Activated T-cell treated with anti-CD3 and anti-CD28 coated beads, Interleukin-2, amount 50 U/mL, for 24 hours (primary cell): ENCODE results near the gene PACC1.

Source experiments
- DNase-seq: peaks from one replicate; pipeline ENCODE4 v3.0.0-alpha.2; 2020
- H3K27ac Mint-ChIP-seq: 2 replicates; pipeline ENCODE4 v1.8.0; 2020; ENCODE audit warnings: mild to moderate bottlenecking, mixed read lengths
- H3K27me3 Mint-ChIP-seq: 2 replicates; pipeline ENCODE4 v1.8.0; 2020; ENCODE audit warnings: mixed read lengths
- H3K36me3 Mint-ChIP-seq: 2 replicates; pipeline ENCODE4 v1.8.0; 2020; ENCODE audit warnings: low read depth, mixed read lengths
- H3K4me1 Mint-ChIP-seq: 2 replicates; pipeline ENCODE4 v1.8.0; 2020; ENCODE audit warnings: low read depth, mixed read lengths
- H3K4me3 Mint-ChIP-seq: 2 replicates; pipeline ENCODE4 v1.8.0; 2020; ENCODE audit warnings: mild to moderate bottlenecking, moderate library complexity, mixed read lengths
- H3K9me3 Mint-ChIP-seq: 2 replicates; pipeline ENCODE4 v1.8.0; 2020; ENCODE audit warnings: mixed read lengths

The PACC1 gene

GRCh38 chr1:212414328-212415106 is at the start of gene PACC1:
TSS of gene PACC1 (minus strand) at chr1:212414886. CDS start at chr1:212414757, 129 bp downstream.
- Mint-ChIP-seq H3K4me1 (peaks cover 29% of the 10 kb centered on the region), H3K9me3 (no peaks in the 10 kb centered on the region), H3K4me3 (peak within 1 kb of the TSS; percentile 99), H3K27ac (peak within 1 kb of the TSS; percentile 97), H3K36me3 (peaks cover 41% of the 10 kb centered on the region), H3K27me3 (no peaks in the 10 kb centered on the region)
- peak; percentile 91 for DNase-seq

GRCh38 chr1:212463565-212464285 is 49.0 kb upstream of the PACC1 start:
- Mint-ChIP-seq H3K9me3 (no peaks in the 10 kb centered on the region), H3K27me3 (no peaks in the 10 kb centered on the region), H3K4me1 (peaks cover under 1% of the 10 kb centered on the region), H3K27ac (no peak overlapping the region), H3K4me3 (no peak overlapping the region), H3K36me3 (no peaks in the 10 kb centered on the region)
- no peak for DNase-seq

- Mint-ChIP-seq H3K4me1 (peaks cover 6% of the 10 kb centered on the region), H3K4me3 (no peak overlapping the region), H3K27ac (no peak overlapping the region), H3K27me3 (no peaks in the 10 kb centered on the region), H3K36me3 (no peaks in the 10 kb centered on the region), H3K9me3 (no peaks in the 10 kb centered on the region)
- no peak for DNase-seq
Measured at GRCh38 chr1:212461916-212462660, 47.4 kb upstream of the PACC1 start.

DNA sequence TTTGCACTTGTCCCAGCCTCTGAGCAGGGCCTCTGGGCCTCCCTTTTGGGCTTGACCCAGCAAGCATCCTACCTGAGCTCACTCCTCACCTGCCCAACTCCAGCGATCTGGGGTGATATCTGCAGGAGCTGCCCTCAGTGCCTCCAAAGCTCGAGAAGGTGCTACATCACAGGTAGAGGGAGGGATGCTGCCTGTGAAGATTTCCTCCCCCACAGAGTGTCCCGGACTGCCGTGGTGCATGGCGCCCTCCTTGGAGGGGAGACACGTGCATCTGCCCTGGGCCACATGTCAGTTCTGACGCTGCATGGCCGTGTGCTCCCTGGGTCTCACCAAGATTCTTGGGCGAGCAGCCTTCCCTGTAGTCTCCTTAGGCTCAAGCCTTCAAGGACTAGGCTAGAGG is 45.7 kb upstream of the PACC1 start:
- H3K27ac Mint-ChIP-seq: no peak overlapping the region
- no peak overlapping the region for H3K4me3 Mint-ChIP-seq
- no peak for DNase-seq
- H3K9me3 Mint-ChIP-seq: no peaks in the 10 kb centered on the region
- peaks cover 6% of the 10 kb centered on the region for H3K4me1 Mint-ChIP-seq
- no peaks in the 10 kb centered on the region for H3K27me3 Mint-ChIP-seq
- no peaks in the 10 kb centered on the region for H3K36me3 Mint-ChIP-seq

DNA sequence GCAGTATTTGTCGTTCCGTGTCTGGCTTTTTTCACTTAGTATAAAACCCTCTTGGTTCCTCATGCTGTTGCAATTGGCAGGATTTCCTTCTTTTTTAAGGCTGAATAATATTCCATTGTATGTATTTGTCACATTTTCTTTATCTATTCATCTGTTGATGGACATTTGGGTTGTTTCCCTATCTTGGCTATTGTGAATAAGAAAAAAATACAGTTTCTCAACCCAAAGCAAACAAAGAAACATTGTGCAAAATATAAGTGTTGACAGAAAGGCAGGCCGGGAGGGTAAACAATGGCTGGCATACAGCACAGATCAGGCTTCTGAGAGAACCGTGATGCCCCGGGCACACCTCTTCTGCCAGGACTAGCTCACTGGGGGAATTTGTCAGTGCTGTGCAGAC is 45.0 kb upstream of the PACC1 start:
- H3K27ac Mint-ChIP-seq: no peak overlapping the region
- H3K9me3 Mint-ChIP-seq: no peaks in the 10 kb centered on the region
- peaks cover 6% of the 10 kb centered on the region for H3K4me1 Mint-ChIP-seq
- no peaks in the 10 kb centered on the region for H3K36me3 Mint-ChIP-seq
- no peaks in the 10 kb centered on the region for H3K27me3 Mint-ChIP-seq
- H3K4me3 Mint-ChIP-seq: no peak overlapping the region
- DNase-seq: no peak

DNA sequence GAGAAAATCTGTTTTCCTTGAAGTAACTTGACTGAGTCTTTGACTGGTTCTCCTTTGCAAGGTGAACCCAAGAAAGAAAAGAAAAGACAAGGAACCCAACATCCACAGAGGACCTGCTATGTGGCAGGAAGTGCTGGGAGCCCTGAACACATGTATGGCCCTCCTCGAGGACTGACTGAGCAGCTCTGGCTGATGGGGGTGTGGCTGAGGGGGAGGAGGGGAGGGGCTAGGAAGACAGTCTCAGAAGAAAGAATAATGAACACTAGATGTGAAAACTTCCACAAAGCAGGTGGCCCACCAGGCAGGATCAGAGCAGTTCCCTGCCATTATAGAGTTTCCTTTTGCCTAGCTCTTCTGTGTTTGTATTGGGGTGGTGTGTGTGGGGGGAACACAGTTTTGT is 44.1 kb upstream of the PACC1 start:
- Mint-ChIP-seq H3K27me3 (no peaks in the 10 kb centered on the region), H3K4me1 (peaks cover 6% of the 10 kb centered on the region), H3K9me3 (no peaks in the 10 kb centered on the region), H3K4me3 (no peak overlapping the region), H3K36me3 (no peaks in the 10 kb centered on the region), H3K27ac (no peak overlapping the region)
- no peak for DNase-seq

DNA sequence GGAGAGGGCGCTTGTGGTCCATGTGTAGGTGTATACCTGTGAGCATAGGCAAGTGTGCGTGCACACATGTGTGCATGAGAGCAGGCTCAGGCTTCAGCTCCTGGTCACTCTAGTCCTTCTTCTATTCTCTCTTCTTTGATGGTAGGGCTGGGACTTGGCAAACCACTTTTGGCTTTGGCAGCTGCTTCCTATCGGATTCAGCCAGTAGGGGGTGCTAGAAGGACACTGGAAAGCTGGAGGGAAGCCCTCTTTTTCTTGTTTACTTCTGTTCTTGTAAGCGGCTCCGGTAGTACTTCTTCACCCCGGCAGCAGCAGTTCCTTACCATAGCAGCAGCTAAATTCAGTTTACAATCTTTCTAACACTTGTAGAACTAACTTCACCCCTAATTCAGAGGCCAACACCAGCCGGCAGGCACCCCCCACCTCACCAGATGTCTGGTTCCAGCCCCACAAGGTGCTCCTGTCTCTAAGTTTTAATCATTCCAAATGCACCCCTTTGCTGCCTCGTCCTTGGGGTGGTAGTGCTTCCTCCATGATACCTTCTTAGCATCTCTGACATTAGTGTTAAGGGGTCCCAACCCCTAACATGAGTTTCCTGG is 43.2 kb upstream of the PACC1 start:
- no peaks in the 10 kb centered on the region for H3K9me3 Mint-ChIP-seq
- no peak overlapping the region for H3K4me3 Mint-ChIP-seq
- peaks cover 6% of the 10 kb centered on the region for H3K4me1 Mint-ChIP-seq
- H3K27me3 Mint-ChIP-seq: no peaks in the 10 kb centered on the region
- no peaks in the 10 kb centered on the region for H3K36me3 Mint-ChIP-seq
- DNase-seq: peak; percentile 60
- H3K27ac Mint-ChIP-seq: no peak overlapping the region

DNA sequence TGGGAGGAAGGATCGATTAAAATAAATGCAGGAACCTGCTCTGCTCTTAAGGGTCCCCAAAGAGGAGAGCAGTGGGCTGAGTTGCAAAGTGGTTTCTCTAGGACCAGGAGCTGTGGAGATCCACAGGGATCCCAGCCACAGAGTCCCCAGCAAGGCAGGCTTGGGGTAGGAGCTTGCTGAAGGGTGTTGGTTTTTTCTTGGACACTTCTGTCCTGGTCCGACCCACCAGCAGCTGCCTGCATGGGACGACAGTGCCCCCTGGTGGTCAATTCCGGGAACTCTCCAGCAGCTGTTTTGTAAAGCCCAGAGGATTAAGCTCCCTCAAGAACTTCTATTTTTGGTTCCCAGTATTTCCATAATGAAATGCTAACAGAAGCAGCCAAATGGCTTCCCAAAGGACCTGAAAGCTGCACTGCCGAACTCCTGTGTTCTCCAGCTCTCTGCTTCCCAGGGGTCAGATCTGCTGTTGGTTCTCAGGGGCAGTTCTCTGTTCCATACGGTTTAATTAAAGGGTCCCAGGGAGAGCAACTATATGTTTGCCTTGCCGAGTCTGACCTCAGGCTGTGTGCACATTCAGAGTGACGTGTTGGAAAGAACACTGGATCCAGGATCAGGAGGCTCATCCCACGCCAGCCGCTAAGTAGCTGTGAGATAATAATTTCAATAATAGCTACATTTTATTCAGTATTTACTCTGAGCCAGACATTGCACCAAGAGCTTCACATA is 41.3 kb upstream of the PACC1 start:
- no peak overlapping the region for H3K4me3 Mint-ChIP-seq
- peaks cover 6% of the 10 kb centered on the region for H3K4me1 Mint-ChIP-seq
- no peaks in the 10 kb centered on the region for H3K36me3 Mint-ChIP-seq
- no peak overlapping the region for H3K27ac Mint-ChIP-seq
- no peaks in the 10 kb centered on the region for H3K9me3 Mint-ChIP-seq
- peak; percentile 89 for DNase-seq
- H3K27me3 Mint-ChIP-seq: no peaks in the 10 kb centered on the region

DNA sequence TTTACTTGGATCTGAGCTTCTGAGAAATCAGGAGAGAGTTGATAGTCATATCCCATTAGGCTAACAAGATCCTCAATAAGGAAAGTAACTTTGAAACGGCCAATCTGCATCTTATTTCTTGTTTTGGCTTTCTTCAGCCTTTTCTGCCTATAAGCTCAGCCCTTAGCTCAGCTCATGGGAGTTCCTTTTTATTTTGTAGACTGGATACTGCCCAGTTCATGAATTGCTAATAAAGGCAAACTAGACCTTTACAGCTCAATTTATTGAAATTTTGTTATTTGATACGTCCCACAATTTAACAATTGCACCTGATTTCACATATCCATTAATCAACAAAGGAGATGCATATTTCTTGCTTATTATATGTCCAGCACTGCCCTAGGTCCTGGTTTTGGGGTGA is 40.7 kb upstream of the PACC1 start:
- Mint-ChIP-seq H3K4me3 (no peak overlapping the region), H3K9me3 (no peaks in the 10 kb centered on the region), H3K4me1 (peaks cover 6% of the 10 kb centered on the region), H3K36me3 (no peaks in the 10 kb centered on the region), H3K27me3 (no peaks in the 10 kb centered on the region), H3K27ac (no peak overlapping the region)
- no peak for DNase-seq

DNA sequence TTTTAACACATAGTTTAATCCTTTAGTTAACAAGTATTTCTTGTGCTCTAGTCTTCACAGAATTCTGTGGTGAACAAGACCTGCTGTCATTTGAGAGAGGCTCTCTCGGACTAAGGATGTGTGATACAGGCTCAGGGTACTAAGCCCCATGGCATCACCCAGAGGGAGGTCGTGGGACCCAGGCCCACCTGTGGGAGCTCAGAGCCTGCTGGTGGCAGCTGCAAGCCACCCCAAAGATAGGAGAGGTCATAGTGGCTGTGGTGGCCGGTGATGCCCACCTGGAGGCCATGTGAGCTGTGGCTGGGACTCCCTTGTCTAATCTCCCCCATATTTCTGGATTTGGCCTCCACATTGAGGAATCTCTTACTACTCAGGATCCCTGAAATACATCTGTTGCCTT is 40.1 kb upstream of the PACC1 start:
- DNase-seq: no peak
- Mint-ChIP-seq H3K9me3 (no peaks in the 10 kb centered on the region), H3K36me3 (no peaks in the 10 kb centered on the region), H3K4me1 (peaks cover 6% of the 10 kb centered on the region), H3K27ac (no peak overlapping the region), H3K4me3 (no peak overlapping the region), H3K27me3 (no peaks in the 10 kb centered on the region)

DNA sequence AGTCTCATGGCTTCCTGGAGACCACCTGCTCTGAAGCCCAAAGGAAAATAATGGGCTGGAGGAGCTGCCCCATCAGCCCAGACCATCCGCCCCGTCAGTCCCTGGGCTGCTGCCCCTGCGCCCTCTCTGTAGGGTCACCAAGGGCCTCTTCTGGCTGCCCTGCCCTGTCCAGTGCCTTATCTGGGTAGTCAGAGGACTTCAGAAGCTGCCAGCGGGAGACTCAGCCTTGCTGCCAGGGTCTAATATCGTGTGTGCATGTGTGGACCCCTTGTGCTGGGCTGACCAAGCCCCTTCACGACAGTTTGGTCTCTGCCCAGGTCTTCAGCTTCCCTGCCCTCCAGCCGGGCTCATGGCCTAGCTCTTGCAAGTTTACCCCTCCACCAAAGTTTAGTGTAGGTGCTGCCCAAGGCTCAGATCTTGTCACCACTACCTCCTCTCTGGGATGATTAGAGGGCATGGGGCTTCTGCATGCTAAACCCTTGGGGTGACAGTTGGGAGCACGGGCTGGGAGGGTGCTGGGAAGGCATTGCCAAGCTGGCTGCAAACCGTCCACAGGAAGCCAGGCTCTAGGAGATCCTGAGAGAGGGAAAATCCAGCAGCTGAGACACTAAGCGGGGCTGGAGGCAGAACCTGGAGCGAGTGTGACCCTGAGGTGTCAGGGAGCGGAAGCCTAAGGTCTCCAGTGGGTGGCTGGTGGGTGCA is 38.6 kb upstream of the PACC1 start:
- DNase-seq: no peak
- Mint-ChIP-seq H3K4me3 (no peak overlapping the region), H3K36me3 (no peaks in the 10 kb centered on the region), H3K27me3 (no peaks in the 10 kb centered on the region), H3K4me1 (peaks cover 2% of the 10 kb centered on the region), H3K9me3 (no peaks in the 10 kb centered on the region), H3K27ac (no peak overlapping the region)

DNA sequence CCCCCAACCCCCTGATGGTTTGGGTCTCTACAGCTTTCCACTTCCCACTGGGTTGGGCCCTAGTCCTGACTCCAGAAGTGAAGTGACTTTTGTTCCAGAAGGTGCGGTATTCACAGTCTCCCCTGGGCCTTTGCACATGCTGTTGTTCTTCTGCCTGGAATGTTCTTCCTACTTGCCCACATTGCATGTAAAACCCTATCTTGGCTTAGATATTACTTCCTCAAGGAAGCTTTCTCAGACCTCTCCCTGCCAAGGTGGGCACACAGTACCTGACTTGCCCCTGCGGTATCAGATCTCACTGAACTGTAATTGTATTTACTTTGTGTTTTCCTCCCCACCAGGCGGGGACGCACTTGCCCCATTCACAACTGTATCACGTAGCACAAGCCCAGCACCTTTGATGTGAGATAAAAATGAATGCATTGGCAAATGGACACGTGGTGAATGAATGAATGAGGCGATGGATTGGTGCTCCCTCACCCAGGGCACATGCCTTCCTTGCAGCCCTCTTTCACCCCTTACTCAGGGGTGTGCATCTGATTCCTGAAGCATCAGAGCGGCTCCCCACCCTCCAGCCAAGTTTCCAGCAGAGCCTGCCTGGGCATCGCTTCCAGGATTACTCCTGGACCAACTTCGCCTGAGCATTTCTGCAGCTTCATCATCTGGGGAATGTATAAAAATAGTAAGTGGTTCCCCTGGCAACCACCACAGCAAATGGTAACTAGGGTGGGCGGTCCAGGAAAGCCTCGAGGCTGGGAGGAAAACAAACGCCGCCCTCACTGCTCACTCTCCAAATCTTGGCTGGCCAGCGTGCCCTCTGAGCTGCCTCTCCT is 37.9 kb upstream of the PACC1 start:
- no peak for DNase-seq
- Mint-ChIP-seq H3K36me3 (no peaks in the 10 kb centered on the region), H3K27me3 (no peaks in the 10 kb centered on the region)

More for the DNA sequence above, 37.9 kb upstream of the PACC1 start:
- Mint-ChIP-seq H3K9me3 (no peaks in the 10 kb centered on the region), H3K4me1 (no peaks in the 10 kb centered on the region), H3K4me3 (no peak overlapping the region), H3K27ac (no peak overlapping the region)
